ENCODE results near the gene NR2C1. TPM values are rescaled to one million over a fixed set of nuclear protein-coding genes. Genes with fewer than 3 reads are reported as not detected.

Gene NR2C1
- total and polyA plus RNA-seq, 9 of the 15 experiments (the other 6 are each of a cell fraction or from before 2014, with no cell fraction given) = 8.5 to 42.4 (median 35.6) TPM

Other genes starting within 250 kb of the NR2C1 start
- 115 and 178 TPM in 2 replicates for gene NDUFA12, start 69.9 kb downstream of the NR2C1 start, total RNA-seq (2014; rRNA removed)
- gene NDUFA12, start 69.9 kb downstream of the NR2C1 start, total RNA-seq (2014; rRNA removed; fragmentation: Illumina TruSeq; extraction: Trizol) = 257 and 267 TPM in 2 replicates
- 264 and 283 TPM in 2 replicates for gene NDUFA12, start 69.9 kb downstream of the NR2C1 start, total RNA-seq (2015; rRNA removed; fragmentation: Illumina TruSeq; extraction: Trizol)
- 149 and 163 TPM in 2 replicates for gene NDUFA12, start 69.9 kb downstream of the NR2C1 start, total RNA-seq (2021)
- gene NDUFA12, start 69.9 kb downstream of the NR2C1 start, polyA plus RNA-seq (2011; rRNA removed) = 205 and 298 TPM in 2 replicates
- 344 and 367 TPM in 2 replicates for gene NDUFA12, start 69.9 kb downstream of the NR2C1 start, polyA plus RNA-seq (2014; fragmentation: Illumina TruSeq; extraction: Trizol)
- 100 to 1,000 TPM; 862 to 986 TPM for gene NDUFA12, start 69.9 kb downstream of the NR2C1 start, polyA plus RNA-seq (2014; fragmentation: Nextera tagmentation; extraction: Ambion mirVana)
- 200 and 224 TPM in 2 replicates for gene NDUFA12, start 69.9 kb downstream of the NR2C1 start, polyA plus RNA-seq (2014; rRNA removed)
- gene FGD6, start 143.8 kb upstream of the NR2C1 start, total RNA-seq (2014; rRNA removed) = 4.7 and 6.4 TPM in 2 replicates
- gene FGD6, start 143.8 kb upstream of the NR2C1 start, total RNA-seq (2014; rRNA removed; fragmentation: Illumina TruSeq; extraction: Trizol) = 7.6 and 9.5 TPM in 2 replicates
- gene FGD6, start 143.8 kb upstream of the NR2C1 start, total RNA-seq (2015; rRNA removed; fragmentation: Illumina TruSeq; extraction: Trizol) = 10.0 and 11.1 TPM in 2 replicates
- gene FGD6, start 143.8 kb upstream of the NR2C1 start, total RNA-seq (2021) = 6.7 and 8.1 TPM in 2 replicates
- gene FGD6, start 143.8 kb upstream of the NR2C1 start, polyA plus RNA-seq (2011; rRNA removed) = 4.3 and 5.8 TPM in 2 replicates
- gene FGD6, start 143.8 kb upstream of the NR2C1 start, polyA plus RNA-seq (2014; fragmentation: Illumina TruSeq; extraction: Trizol) = 4.6 and 5.5 TPM in 2 replicates
- gene FGD6, start 143.8 kb upstream of the NR2C1 start, polyA plus RNA-seq (2014; fragmentation: Nextera tagmentation; extraction: Ambion mirVana) = 1 to 10 TPM; 1.5 to 2.1 TPM
- 4.9 and 5.0 TPM in 2 replicates for gene FGD6, start 143.8 kb upstream of the NR2C1 start, polyA plus RNA-seq (2014; rRNA removed)
- gene VEZT, start 144.2 kb upstream of the NR2C1 start, total RNA-seq (2014; rRNA removed) = 23.1 and 23.8 TPM in 2 replicates
- 37.1 and 45.5 TPM in 2 replicates for gene VEZT, start 144.2 kb upstream of the NR2C1 start, total RNA-seq (2014; rRNA removed; fragmentation: Illumina TruSeq; extraction: Trizol)
- gene VEZT, start 144.2 kb upstream of the NR2C1 start, total RNA-seq (2015; rRNA removed; fragmentation: Illumina TruSeq; extraction: Trizol) = 39.1 and 44.8 TPM in 2 replicates
- 24.7 and 32.2 TPM in 2 replicates for gene VEZT, start 144.2 kb upstream of the NR2C1 start, total RNA-seq (2021)
- gene VEZT, start 144.2 kb upstream of the NR2C1 start, polyA plus RNA-seq (2011; rRNA removed) = 53.8 and 61.5 TPM in 2 replicates
- gene VEZT, start 144.2 kb upstream of the NR2C1 start, polyA plus RNA-seq (2014; fragmentation: Illumina TruSeq; extraction: Trizol) = 33.2 and 44.2 TPM in 2 replicates
- gene VEZT, start 144.2 kb upstream of the NR2C1 start, polyA plus RNA-seq (2014; fragmentation: Nextera tagmentation; extraction: Ambion mirVana) = 10 to 100 TPM; 16.1 to 29.1 TPM
- gene VEZT, start 144.2 kb upstream of the NR2C1 start, polyA plus RNA-seq (2014; rRNA removed) = 27.6 and 32.6 TPM in 2 replicates

Data from K562 (cell line).